K562 (cell line): Measurements from ENCODE around the gene PRMT7. TPM values are rescaled to one million over a fixed set of nuclear protein-coding genes. Genes with fewer than 3 reads are reported as not detected.

ENCODE experiments used
- ATAC-seq: fragments of 200-7000 bp; cut with Tn5 transposase; 3 replicates; pipeline ENCODE4 v1.9.1; 2020; ENCODE audit warnings: moderate library complexity
- BruUV-seq: library from RNA; stranded (reverse); fragments of 400-500 nt; replicated peaks from 2 replicates; lab custom pipeline; 2021; lab: Mats Ljungman, UMichigan
- CTCF ChIA-PET: fragments of 300-600 bp; formaldehyde crosslinking; extraction: SDS; loops from one replicate; lab custom pipeline; 2021; ENCODE audit warnings: low intra/inter-chr PET ratio; lab: Yijun Ruan, JAX
- POLR2A ChIA-PET: fragments of 300-600, 350-650 bp; sonication (Branson Sonifier 250); formaldehyde crosslinking; extraction: SDS; loops from one replicate; lab custom pipeline; 2021; ENCODE audit warnings: antibody characterized with exemption, inconsistent platforms; lab: Yijun Ruan, JAX
- DNase-seq, 4 experiments: peaks; one replicate each; pipeline versions ENCODE4 v3.0.0 to v3.0.0-alpha.2; 2011 to 2018; ENCODE audit warnings: low spot score in 3 of 4, mixed read lengths in 3 of 4; ENCODE audit errors: extremely low read depth in 1 of 4
- FAIRE-seq: peaks from 2 replicates; lab custom pipeline; 2011; peaks lifted over from hg19 to GRCh38; lab: Jason Lieb, UNC
- H2AFZ ChIP-seq: 2 replicates; pipeline ENCODE4 v1.6.0; 2011; ENCODE audit warnings: low read depth, low read length, control low read depth, inconsistent platforms
- H3K27ac ChIP-seq: fragments of 200-600 bp; 3 replicates; pipeline ENCODE4 v1.8.0; 2011; ENCODE audit warnings: low read depth, mild to moderate bottlenecking, control low read depth, inconsistent platforms, low read length, moderate library complexity, mixed read lengths; ENCODE audit errors: extremely low read depth
- H3K27me3 ChIP-seq, 2 experiments: fragments of 300-600 bp in 1 of 2; 2 replicates in 1 of 2; 3 replicates in 1 of 2; pipeline versions ENCODE4 v1.6.0 to v1.8.0; 2011; ENCODE audit warnings: inconsistent platforms in 2 of 2, low read length in 2 of 2, mild to moderate bottlenecking in 1 of 2, mixed read lengths in 1 of 2, moderate library complexity in 1 of 2; ENCODE audit not compliant: control insufficient read depth in 2 of 2, insufficient read depth in 2 of 2
- H3K36me3 ChIP-seq: fragments of 300-600 bp; 3 replicates; pipeline ENCODE4 v1.8.0; 2011; ENCODE audit warnings: mild to moderate bottlenecking, low read length, inconsistent platforms; ENCODE audit not compliant: control insufficient read depth, insufficient read depth
- H3K4me1 ChIP-seq, 2 experiments: fragments of 200-600 bp in 1 of 2; replicated peaks in 1 of 2; 2 replicates in 1 of 2; 3 replicates in 1 of 2; pipeline versions ENCODE4 v1.5.1 to v1.8.0; 2011; ENCODE audit warnings: inconsistent platforms in 2 of 2, low read length in 2 of 2, mild to moderate bottlenecking in 1 of 2, mixed read lengths in 1 of 2, moderate library complexity in 1 of 2; ENCODE audit not compliant: control insufficient read depth in 2 of 2, insufficient read depth in 2 of 2
- H3K4me2 ChIP-seq: 2 replicates; pipeline ENCODE4 v1.6.1; 2011; ENCODE audit warnings: low read length, control low read depth, inconsistent platforms, mixed read lengths; ENCODE audit not compliant: insufficient read depth
- H3K4me3 ChIP-seq: fragments of 200-600 bp; sonication (generic), shearing (Covaris generic); 2 replicates; pipeline ENCODE4 v1.5.1; 2016; ENCODE audit warnings: control low read depth, inconsistent platforms
- H3K79me2 ChIP-seq: fragments of 200-600 bp; 3 replicates; pipeline ENCODE4 v1.8.0; 2011; ENCODE audit warnings: low read length, inconsistent platforms; ENCODE audit not compliant: control insufficient read depth, insufficient read depth
- H3K9ac ChIP-seq, 2 experiments: 2 replicates each; pipeline versions ENCODE4 v1.6.0 to v1.6.1; 2011; ENCODE audit warnings: low read depth in 2 of 2, low read length in 2 of 2, control low read depth in 1 of 2, inconsistent platforms in 1 of 2, mild to moderate bottlenecking in 1 of 2, mixed read lengths in 1 of 2; ENCODE audit not compliant: insufficient read depth in 1 of 2
- H3K9me1 ChIP-seq: one replicate; pipeline ENCODE4 v1.6.0; 2011; ENCODE audit warnings: inconsistent platforms, mild to moderate bottlenecking, low read length, moderate library complexity; ENCODE audit not compliant: control insufficient read depth, insufficient read depth
- H3K9me3 ChIP-seq: replicated peaks from 2 replicates; pipeline ENCODE4 v1.5.1; 2011; ENCODE audit warnings: low read depth, low read length, inconsistent platforms; ENCODE audit not compliant: control insufficient read depth, insufficient read depth
- H4K20me1 ChIP-seq: replicated peaks from 2 replicates; pipeline ENCODE4 v1.6.1; 2011; ENCODE audit warnings: low read length, inconsistent platforms, mixed read lengths; ENCODE audit not compliant: control insufficient read depth, insufficient read depth
- EZH2 ChIP-seq: IDR thresholded peaks from 2 replicates; pipeline ENCODE4 v1.6.1; 2012; ENCODE audit warnings: low read depth, mild to moderate bottlenecking, inconsistent platforms, low read length, borderline replicate concordance
- ILK ChIP-seq: fragments of 450-650 bp; IDR thresholded peaks from 2 replicates; pipeline ENCODE4 v1.6.1; 2016; ENCODE audit warnings: missing genetic modification characterization, low read depth, mild to moderate bottlenecking, missing compliant biosample characterization, moderate library complexity, borderline replicate concordance
- MTF1 ChIP-seq: fragments of 250-450 bp; sonication (Bioruptor Pico); IDR thresholded peaks from 2 replicates; pipeline ENCODE4 v1.9.0; 2021; ENCODE audit warnings: moderate library complexity, mild to moderate bottlenecking, inconsistent platforms, borderline replicate concordance
- NFIX ChIP-seq: fragments of 250-450 bp; sonication (Bioruptor Pico); IDR thresholded peaks from 2 replicates; pipeline ENCODE4 v1.4.0; 2020; ENCODE audit warnings: low read depth, mild to moderate bottlenecking, moderate library complexity
- POU5F1 ChIP-seq: fragments of 150-350 bp; IDR thresholded peaks from 2 replicates; pipeline ENCODE4 v1.6.1; 2014; ENCODE audit warnings: borderline replicate concordance, low read length, low read depth, mild to moderate bottlenecking; ENCODE audit not compliant: partially characterized antibody
- PRPF4 ChIP-seq: fragments of 200-400 bp; formaldehyde crosslinking; IDR thresholded peaks from one replicate; pipeline ENCODE4 v1.6.1; 2017; ENCODE audit warnings: low read length, low read depth, mild to moderate bottlenecking; ENCODE audit not compliant: insufficient read depth, poor library complexity, severe bottlenecking
- PTTG1 ChIP-seq: fragments of 450-650 bp; IDR thresholded peaks from 2 replicates; pipeline ENCODE4 v1.6.1; 2016; ENCODE audit warnings: low read depth, mild to moderate bottlenecking, missing genetic modification characterization, missing compliant biosample characterization
- SRF ChIP-seq, 2 experiments: fragments of 250-450, 450-650 bp in 1 of 2; sonication (Bioruptor Pico) in 1 of 2; sonication (generic) in 1 of 2; formaldehyde crosslinking; IDR thresholded peaks; 2 replicates each; pipeline versions ENCODE4 v1.5.0 to v1.5.1; 2020 to 2022; ENCODE audit warnings: mild to moderate bottlenecking in 1 of 2, missing genetic modification reagents in 1 of 2
- TCF7L2 ChIP-seq: fragments of 150-350 bp; IDR thresholded peaks from 2 replicates; pipeline ENCODE4 v1.6.1; 2016; ENCODE audit warnings: low read depth, mild to moderate bottlenecking, low read length, moderate library complexity
- ZNF134 ChIP-seq: fragments of 250-450 bp; sonication (Bioruptor Pico); conservative IDR thresholded peaks from 2 replicates; pipeline ENCODE4 v1.4.0; 2020
- ZNF143 ChIP-seq: sonication (generic); formaldehyde crosslinking; IDR thresholded peaks from 2 replicates; pipeline ENCODE4 v1.9.0; 2022; ENCODE audit warnings: mild to moderate bottlenecking, missing genetic modification reagents
- WGBS: fragments of 100-300 bp; shearing (Covaris generic); methylation state at CpG from one replicate; pipeline ENCODE4 v1.1.6; 2016; ENCODE audit warnings: low coverage, mixed read lengths; ENCODE audit not compliant: insufficient coverage; ENCODE audit errors: missing lambda C conversion rate; 5-methylcytosine and 5-hydroxymethylcytosine counted together
- in situ Hi-C: fragments of 300-500 bp; cut with MboI; formaldehyde crosslinking; loops from 4 replicates; pipeline ENCODE4 v1.15.0; 2018; ENCODE audit warnings: inconsistent platforms, mixed read lengths
- intact Hi-C: fragments of 100-400 bp; cut with micrococcal nuclease; formaldehyde crosslinking; loops from 2 replicates; pipeline ENCODE4 v1.14.2; 2022
- polyA plus RNA-seq, 8 experiments: library from polyadenylated mRNA; depleted of rRNA in 4 of 8; stranded (reverse) in 5 of 8; unstranded in 3 of 8; fragments of >200 nt; fragmentation: Nextera tagmentation in 2 of 8; fragmentation: Illumina TruSeq in 1 of 8; extraction: Ambion mirVana in 2 of 8; extraction: Trizol in 1 of 8; gene quantifications; 2 replicates each; pipeline versions ENCODE4 v1.2.1 to v1.2.3, GENCODE V29; 2011 to 2014; ENCODE audit warnings: inconsistent platforms in 1 of 8, missing spikeins in 1 of 8
- total RNA-seq, 7 experiments: library from RNA; depleted of rRNA in 6 of 7; stranded (reverse); fragments of >200 nt in 6 of 7; fragmentation: Illumina TruSeq in 2 of 7; extraction: Trizol in 2 of 7; gene quantifications; 2 replicates each; pipeline versions ENCODE4 v1.2.1 to v1.2.3, GENCODE V29; 2011 to 2021; ENCODE audit warnings: low replicate concordance in 1 of 7
- TF ChIP-seq, protein P1 (sequence below): fragments of 250-450 bp; sonication (Bioruptor Pico); IDR thresholded peaks from 2 replicates; pipeline ENCODE4 v1.9.0; 2021; ENCODE audit warnings: mild to moderate bottlenecking
- TF ChIP-seq, protein P2 (sequence below): sonication (generic); IDR thresholded peaks from 2 replicates; pipeline ENCODE4 v1.6.1; 2016
- TF ChIP-seq, protein P3 (sequence below): fragments of 150-350 bp; conservative IDR thresholded peaks from 2 replicates; pipeline ENCODE4 v1.6.1; 2014; ENCODE audit warnings: low read length
- TF ChIP-seq, protein P4 (sequence below): fragments of 450-650 bp; formaldehyde crosslinking; IDR thresholded peaks from 2 replicates; pipeline ENCODE4 v1.4.0; 2022; ENCODE audit warnings: mild to moderate bottlenecking, moderate library complexity
- TF ChIP-seq, protein P5 (sequence below): fragments of 450-650 bp; IDR thresholded peaks from 2 replicates; pipeline ENCODE4 v1.6.1; 2016; ENCODE audit warnings: borderline replicate concordance

Gene PRMT7
- total and polyA plus RNA-seq, 9 of the 15 experiments (the other 6 are each of a cell fraction or from before 2014, with no cell fraction given), result 6.4 to 88.8 (median 73.1) TPM

- POLR2A ChIA-PET, result no interaction called here
- Histone ChIP-seq H3K4me1 (peaks cover 3 to 6% of the 10 kb centered on the region in 2 experiments; a peak in 3 of 5 replicates), H3K27ac (no peak overlapping the region), H4K20me1 (no peaks in the 10 kb centered on the region; the same call in 1 of the 2 replicates), H3K9me1 (no peaks in the 10 kb centered on the region), H3K4me3 (no peak overlapping the region), H3K9ac (no peak overlapping the region), H2AFZ (no peak overlapping the region), H3K79me2 (no peaks in the 10 kb centered on the region), H3K9me3 (no peaks in the 10 kb centered on the region), H3K36me3 (peaks cover 93% of the 10 kb centered on the region), H3K27me3 (no peaks in the 10 kb centered on the region), H3K4me2 (no peak overlapping the region)
- intact Hi-C loops (no loop called here), in situ Hi-C loops (no loop called here)
- FAIRE-seq (no peak), DNase-seq (no peak), ATAC-seq (no peak)
- CTCF ChIA-PET, result no interaction called here
- WGBS, result 91% methylated on average over 11 of the region's 11 CpGs
- BruUV-seq, result no TSS peak
- TF ChIP-seq ZNF143 (CRISPR knock-in tag), result no peak
- TF ChIP-seq, protein P1, sequence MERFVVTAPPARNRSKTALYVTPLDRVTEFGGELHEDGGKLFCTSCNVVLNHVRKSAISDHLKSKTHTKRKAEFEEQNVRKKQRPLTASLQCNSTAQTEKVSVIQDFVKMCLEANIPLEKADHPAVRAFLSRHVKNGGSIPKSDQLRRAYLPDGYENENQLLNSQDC (CRISPR knock-in tag), result no peak
- no peak for TF ChIP-seq PRPF4
- TF ChIP-seq, protein P2, sequence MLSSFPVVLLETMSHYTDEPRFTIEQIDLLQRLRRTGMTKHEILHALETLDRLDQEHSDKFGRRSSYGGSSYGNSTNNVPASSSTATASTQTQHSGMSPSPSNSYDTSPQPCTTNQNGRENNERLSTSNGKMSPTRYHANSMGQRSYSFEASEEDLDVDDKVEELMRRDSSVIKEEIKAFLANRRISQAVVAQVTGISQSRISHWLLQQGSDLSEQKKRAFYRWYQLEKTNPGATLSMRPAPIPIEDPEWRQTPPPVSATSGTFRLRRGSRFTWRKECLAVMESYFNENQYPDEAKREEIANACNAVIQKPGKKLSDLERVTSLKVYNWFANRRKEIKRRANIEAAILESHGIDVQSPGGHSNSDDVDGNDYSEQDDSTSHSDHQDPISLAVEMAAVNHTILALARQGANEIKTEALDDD, result no peak
- no peak for TF ChIP-seq ILK (tag)
- TF ChIP-seq MTF1 (CRISPR knock-in tag), result no peak
- TF ChIP-seq, protein P3, sequence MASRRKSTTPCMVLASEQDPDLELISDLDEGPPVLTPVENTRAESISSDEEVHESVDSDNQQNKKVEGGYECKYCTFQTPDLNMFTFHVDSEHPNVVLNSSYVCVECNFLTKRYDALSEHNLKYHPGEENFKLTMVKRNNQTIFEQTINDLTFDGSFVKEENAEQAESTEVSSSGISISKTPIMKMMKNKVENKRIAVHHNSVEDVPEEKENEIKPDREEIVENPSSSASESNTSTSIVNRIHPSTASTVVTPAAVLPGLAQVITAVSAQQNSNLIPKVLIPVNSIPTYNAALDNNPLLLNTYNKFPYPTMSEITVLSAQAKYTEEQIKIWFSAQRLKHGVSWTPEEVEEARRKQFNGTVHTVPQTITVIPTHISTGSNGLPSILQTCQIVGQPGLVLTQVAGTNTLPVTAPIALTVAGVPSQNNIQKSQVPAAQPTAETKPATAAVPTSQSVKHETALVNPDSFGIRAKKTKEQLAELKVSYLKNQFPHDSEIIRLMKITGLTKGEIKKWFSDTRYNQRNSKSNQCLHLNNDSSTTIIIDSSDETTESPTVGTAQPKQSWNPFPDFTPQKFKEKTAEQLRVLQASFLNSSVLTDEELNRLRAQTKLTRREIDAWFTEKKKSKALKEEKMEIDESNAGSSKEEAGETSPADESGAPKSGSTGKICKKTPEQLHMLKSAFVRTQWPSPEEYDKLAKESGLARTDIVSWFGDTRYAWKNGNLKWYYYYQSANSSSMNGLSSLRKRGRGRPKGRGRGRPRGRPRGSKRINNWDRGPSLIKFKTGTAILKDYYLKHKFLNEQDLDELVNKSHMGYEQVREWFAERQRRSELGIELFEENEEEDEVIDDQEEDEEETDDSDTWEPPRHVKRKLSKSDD, result no peak
- TF ChIP-seq SRF (CRISPR knock-in tag; IDR thresholded peaks at IDR 0.05), result no peak
- TF ChIP-seq, protein P4, sequence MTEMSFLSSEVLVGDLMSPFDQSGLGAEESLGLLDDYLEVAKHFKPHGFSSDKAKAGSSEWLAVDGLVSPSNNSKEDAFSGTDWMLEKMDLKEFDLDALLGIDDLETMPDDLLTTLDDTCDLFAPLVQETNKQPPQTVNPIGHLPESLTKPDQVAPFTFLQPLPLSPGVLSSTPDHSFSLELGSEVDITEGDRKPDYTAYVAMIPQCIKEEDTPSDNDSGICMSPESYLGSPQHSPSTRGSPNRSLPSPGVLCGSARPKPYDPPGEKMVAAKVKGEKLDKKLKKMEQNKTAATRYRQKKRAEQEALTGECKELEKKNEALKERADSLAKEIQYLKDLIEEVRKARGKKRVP (CRISPR knock-in tag), result no peak
- TF ChIP-seq EZH2, result no peak
- TF ChIP-seq, protein P5, sequence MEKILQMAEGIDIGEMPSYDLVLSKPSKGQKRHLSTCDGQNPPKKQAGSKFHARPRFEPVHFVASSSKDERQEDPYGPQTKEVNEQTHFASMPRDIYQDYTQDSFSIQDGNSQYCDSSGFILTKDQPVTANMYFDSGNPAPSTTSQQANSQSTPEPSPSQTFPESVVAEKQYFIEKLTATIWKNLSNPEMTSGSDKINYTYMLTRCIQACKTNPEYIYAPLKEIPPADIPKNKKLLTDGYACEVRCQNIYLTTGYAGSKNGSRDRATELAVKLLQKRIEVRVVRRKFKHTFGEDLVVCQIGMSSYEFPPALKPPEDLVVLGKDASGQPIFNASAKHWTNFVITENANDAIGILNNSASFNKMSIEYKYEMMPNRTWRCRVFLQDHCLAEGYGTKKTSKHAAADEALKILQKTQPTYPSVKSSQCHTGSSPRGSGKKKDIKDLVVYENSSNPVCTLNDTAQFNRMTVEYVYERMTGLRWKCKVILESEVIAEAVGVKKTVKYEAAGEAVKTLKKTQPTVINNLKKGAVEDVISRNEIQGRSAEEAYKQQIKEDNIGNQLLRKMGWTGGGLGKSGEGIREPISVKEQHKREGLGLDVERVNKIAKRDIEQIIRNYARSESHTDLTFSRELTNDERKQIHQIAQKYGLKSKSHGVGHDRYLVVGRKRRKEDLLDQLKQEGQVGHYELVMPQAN, result no peak
- no peak for TF ChIP-seq ZNF134
- no peak for TF ChIP-seq TCF7L2
- no peak for TF ChIP-seq PTTG1 (tag)
- TF ChIP-seq NFIX (CRISPR knock-in tag), result no peak
- TF ChIP-seq POU5F1, result no peak
Observed at GRCh38 chr16:68345351-68345810, 34.6 kb downstream of the PRMT7 start.
